GM12878 (cell line): ENCODE results near the gene MIGA2.

ENCODE experiments used
- CEBPB ChIP-seq, 2 experiments: fragments of 150-350 bp in 1 of 2; IDR thresholded peaks; 2 replicates each; pipeline ENCODE4 v1.6.1; 2012 to 2014; ENCODE audit warnings: low read depth in 2 of 2, low read length in 2 of 2, borderline replicate concordance in 1 of 2, inconsistent platforms in 1 of 2
- EZH2 ChIP-seq: IDR thresholded peaks from 2 replicates; pipeline ENCODE4 v1.6.1; 2012; ENCODE audit warnings: low read depth, mild to moderate bottlenecking, control low read depth, inconsistent platforms, low read length, borderline replicate concordance; ENCODE audit not compliant: control insufficient read depth
- POLR2A ChIP-seq: IDR thresholded peaks from 2 replicates; pipeline ENCODE4 v1.6.1; 2011; ENCODE audit warnings: low read depth, mild to moderate bottlenecking, low read length
- RAD21 ChIP-seq: IDR thresholded peaks from 2 replicates; pipeline ENCODE4 v1.6.1; 2011; ENCODE audit warnings: mild to moderate bottlenecking, low read depth, low read length, moderate library complexity; ENCODE audit not compliant: insufficient read depth
- TF ChIP-seq, protein P1 (sequence below), 3 experiments: IDR thresholded peaks in 2 of 3; conservative IDR thresholded peaks in 1 of 3; 2 replicates each; pipeline ENCODE4 v1.5.1; 2011; ENCODE audit warnings: low read depth in 3 of 3, low read length in 3 of 3, mild to moderate bottlenecking in 3 of 3, control low read depth in 2 of 3, moderate library complexity in 2 of 3, inconsistent platforms in 1 of 3, mixed read lengths in 1 of 3; ENCODE audit not compliant: control insufficient read depth in 2 of 3, insufficient read depth in 1 of 3; ENCODE audit errors: extremely low read depth in 1 of 3
- TF ChIP-seq, protein P2 (sequence below): fragments of 450-650 bp; formaldehyde crosslinking; IDR thresholded peaks from 2 replicates; pipeline ENCODE4 v1.5.0; 2022; ENCODE audit warnings: mild to moderate bottlenecking, missing genetic modification characterization

DNA sequence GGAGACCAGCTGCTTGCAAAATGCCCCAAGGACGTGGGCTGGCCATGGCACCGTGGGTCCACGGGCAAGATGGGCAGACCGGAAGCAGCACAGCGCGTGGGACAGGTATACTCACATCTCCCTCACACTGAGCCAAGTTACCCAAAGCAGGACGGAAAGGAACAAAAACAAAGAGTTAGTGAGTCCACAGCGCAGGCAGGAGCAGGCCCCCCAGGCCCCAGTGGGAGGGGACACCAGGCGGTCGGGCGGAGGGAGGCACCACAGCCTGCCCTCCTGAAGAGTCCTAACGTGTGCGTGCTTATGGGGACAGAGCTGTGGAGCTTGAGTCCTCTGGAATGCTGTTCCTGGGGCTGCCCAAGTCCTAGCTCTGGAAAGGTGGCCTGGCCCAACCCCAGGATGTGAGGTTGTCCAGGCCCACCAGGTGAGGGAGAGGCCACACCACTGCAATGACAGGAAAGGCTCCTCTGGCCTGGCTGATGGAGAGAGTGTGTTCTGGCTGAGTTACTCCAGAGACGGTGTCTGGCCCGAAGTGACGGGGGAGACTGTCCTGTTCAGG lies 23.5 kb upstream of the MIGA2 start:
- no peak for TF ChIP-seq CEBPB (IDR thresholded peaks at IDR 0.05; ENCODE audit: borderline replicate concordance in 1 of 2, low read depth in 2 of 2, low read length in 2 of 2)
- TF ChIP-seq EZH2: no peak
- TF ChIP-seq RAD21: no peak
- TF ChIP-seq, protein P1, sequence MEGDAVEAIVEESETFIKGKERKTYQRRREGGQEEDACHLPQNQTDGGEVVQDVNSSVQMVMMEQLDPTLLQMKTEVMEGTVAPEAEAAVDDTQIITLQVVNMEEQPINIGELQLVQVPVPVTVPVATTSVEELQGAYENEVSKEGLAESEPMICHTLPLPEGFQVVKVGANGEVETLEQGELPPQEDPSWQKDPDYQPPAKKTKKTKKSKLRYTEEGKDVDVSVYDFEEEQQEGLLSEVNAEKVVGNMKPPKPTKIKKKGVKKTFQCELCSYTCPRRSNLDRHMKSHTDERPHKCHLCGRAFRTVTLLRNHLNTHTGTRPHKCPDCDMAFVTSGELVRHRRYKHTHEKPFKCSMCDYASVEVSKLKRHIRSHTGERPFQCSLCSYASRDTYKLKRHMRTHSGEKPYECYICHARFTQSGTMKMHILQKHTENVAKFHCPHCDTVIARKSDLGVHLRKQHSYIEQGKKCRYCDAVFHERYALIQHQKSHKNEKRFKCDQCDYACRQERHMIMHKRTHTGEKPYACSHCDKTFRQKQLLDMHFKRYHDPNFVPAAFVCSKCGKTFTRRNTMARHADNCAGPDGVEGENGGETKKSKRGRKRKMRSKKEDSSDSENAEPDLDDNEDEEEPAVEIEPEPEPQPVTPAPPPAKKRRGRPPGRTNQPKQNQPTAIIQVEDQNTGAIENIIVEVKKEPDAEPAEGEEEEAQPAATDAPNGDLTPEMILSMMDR (IDR thresholded peaks at IDR 0.05 in 2 of 3, conservative IDR thresholded peaks at IDR 0.05 in 1 of 3; ENCODE audit: control insufficient read depth in 2 of 3, extremely low read depth in 1 of 3, insufficient read depth in 1 of 3, low read depth in 3 of 3, low read length in 3 of 3): no peak
- no peak for TF ChIP-seq POLR2A
- TF ChIP-seq, protein P2, sequence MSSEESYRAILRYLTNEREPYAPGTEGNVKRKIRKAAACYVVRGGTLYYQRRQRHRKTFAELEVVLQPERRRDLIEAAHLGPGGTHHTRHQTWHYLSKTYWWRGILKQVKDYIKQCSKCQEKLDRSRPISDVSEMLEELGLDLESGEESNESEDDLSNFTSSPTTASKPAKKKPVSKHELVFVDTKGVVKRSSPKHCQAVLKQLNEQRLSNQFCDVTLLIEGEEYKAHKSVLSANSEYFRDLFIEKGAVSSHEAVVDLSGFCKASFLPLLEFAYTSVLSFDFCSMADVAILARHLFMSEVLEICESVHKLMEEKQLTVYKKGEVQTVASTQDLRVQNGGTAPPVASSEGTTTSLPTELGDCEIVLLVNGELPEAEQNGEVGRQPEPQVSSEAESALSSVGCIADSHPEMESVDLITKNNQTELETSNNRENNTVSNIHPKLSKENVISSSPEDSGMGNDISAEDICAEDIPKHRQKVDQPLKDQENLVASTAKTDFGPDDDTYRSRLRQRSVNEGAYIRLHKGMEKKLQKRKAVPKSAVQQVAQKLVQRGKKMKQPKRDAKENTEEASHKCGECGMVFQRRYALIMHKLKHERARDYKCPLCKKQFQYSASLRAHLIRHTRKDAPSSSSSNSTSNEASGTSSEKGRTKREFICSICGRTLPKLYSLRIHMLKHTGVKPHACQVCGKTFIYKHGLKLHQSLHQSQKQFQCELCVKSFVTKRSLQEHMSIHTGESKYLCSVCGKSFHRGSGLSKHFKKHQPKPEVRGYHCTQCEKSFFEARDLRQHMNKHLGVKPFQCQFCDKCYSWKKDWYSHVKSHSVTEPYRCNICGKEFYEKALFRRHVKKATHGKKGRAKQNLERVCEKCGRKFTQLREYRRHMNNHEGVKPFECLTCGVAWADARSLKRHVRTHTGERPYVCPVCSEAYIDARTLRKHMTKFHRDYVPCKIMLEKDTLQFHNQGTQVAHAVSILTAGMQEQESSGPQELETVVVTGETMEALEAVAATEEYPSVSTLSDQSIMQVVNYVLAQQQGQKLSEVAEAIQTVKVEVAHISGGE (CRISPR knock-in tag): no peak
